22Rv1 (cell line): ENCODE results near the gene ELP4.

ENCODE experiments used
- H3K27ac ChIP-seq: fragments of 450-650 bp; 2 replicates; pipeline ENCODE4 v1.5.1; 2017
- ZFX ChIP-seq: fragments of 450-650 bp; IDR thresholded peaks from 2 replicates; pipeline ENCODE4 v1.6.1; 2017; ENCODE audit warnings: antibody characterized with exemption, borderline replicate concordance
- TF ChIP-seq, protein P1 (sequence below): fragments of 450-650 bp; IDR thresholded peaks from 2 replicates; pipeline ENCODE4 v1.5.1; 2017; ENCODE audit warnings: mild to moderate bottlenecking

The ELP4 gene

GRCh38 chr11:31646216-31646615 lies 136.6 kb downstream of the ELP4 start:
- TF ChIP-seq, protein P1, sequence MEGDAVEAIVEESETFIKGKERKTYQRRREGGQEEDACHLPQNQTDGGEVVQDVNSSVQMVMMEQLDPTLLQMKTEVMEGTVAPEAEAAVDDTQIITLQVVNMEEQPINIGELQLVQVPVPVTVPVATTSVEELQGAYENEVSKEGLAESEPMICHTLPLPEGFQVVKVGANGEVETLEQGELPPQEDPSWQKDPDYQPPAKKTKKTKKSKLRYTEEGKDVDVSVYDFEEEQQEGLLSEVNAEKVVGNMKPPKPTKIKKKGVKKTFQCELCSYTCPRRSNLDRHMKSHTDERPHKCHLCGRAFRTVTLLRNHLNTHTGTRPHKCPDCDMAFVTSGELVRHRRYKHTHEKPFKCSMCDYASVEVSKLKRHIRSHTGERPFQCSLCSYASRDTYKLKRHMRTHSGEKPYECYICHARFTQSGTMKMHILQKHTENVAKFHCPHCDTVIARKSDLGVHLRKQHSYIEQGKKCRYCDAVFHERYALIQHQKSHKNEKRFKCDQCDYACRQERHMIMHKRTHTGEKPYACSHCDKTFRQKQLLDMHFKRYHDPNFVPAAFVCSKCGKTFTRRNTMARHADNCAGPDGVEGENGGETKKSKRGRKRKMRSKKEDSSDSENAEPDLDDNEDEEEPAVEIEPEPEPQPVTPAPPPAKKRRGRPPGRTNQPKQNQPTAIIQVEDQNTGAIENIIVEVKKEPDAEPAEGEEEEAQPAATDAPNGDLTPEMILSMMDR: no peak
- no peak for TF ChIP-seq ZFX
- no peak overlapping the region for H3K27ac ChIP-seq

DNA sequence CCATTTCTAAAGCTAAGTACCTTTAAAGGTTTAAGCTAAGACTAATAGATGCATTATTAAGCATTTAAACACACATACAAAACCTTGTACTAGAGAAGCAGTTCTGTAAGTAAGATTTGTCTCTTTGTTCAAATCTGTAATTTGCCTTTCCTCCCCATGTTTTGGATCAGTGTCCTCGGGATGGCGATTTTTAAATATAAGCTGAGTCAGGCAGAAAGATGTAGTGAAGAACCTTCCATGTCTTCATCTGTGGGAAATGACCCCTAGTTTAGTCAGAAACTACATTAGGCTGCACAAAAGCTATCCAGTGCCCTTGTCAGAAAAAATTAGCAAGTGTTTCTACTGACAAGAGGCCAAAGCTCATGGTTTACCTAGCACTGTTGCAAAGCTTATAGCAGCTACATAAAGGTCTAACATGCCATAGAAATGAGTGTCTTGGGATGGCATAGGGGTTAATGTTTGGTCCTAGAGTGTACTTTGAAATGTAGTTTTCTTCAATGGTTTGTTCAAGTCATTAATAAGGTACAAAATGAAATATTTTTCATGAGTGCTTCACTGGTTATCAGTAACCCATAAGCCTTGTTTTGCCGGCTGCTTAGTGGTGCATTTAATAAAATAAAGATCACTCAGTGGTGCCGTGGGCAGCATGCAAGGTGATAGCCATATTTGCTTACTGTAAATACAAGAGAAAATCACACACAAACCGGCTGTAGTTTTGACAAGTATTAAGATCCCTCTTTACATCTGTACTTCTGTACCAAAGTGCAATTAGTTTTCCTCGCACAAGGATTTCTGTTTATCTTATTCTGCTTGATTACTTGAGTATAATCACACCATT lies 139.8 kb downstream of the ELP4 start:
- H3K27ac ChIP-seq: no peak overlapping the region
- no peak for TF ChIP-seq ZFX
- TF ChIP-seq, protein P1: no peak

DNA sequence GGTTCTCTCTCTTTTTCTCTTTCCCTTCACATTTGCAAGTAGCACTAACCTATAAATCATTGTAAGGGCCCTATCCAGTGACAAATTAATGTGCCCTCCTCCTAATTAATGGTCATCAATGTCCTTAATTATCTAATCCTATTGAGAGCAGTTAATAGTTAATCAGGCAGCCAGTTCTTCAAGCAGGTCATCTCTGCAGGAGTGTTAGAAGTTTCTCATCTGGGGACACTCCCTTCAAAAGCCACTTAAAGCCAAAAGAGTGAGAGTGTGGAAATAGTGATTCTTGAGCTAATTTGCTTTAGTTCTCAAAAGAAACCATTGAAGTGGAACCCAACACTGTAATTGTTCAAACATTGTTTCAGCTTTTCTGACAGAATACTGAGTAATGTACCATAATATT lies 141.6 kb downstream of the ELP4 start:
- H3K27ac ChIP-seq: no peak overlapping the region
- TF ChIP-seq, protein P1: no peak
- TF ChIP-seq ZFX: no peak

- TF ChIP-seq, protein P1: no peak
- no peak for TF ChIP-seq ZFX
- no peak overlapping the region for H3K27ac ChIP-seq
These were observed 142.3 kb downstream of the ELP4 start for GRCh38 chr11:31651822-31652221.

DNA sequence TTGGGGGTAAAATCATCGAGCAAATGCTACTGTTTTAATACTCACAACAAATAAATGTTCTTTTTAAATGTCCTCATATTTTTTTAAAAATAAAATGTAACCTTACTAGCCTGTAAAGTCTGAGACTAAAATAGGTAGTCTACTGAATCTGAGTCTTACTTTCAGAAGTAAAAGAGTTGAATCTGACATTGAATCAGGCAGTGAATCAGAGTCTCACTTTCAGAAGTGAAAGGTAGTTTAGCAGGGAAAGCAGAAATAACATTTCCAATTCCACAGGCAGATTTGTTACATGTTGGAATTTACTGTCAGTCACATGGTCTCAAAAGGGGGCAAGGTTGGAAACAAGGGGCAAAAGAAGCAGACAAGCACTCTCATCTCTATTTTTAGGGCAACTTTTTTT lies 143.0 kb downstream of the ELP4 start:
- no peak overlapping the region for H3K27ac ChIP-seq
- TF ChIP-seq, protein P1: no peak
- no peak for TF ChIP-seq ZFX

DNA sequence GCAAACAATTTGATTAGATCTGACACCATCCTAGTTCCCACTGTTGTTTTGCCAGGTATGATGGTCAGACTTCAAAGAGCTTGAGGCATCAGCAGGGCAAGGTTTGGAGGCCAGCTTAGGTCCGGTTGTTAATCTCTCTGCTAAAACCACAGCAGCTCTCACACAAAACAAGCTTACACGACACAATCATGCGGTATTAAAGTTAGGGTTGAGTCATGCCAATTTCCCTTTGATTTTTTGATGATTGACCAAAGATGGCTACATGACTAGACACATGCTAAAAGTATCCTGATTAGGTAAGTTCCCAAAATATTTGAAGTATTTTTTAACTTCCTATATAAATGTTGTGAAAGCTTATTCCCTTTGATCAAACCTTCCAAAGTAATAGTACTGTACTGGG lies 145.9 kb downstream of the ELP4 start:
- TF ChIP-seq ZFX: no peak
- TF ChIP-seq, protein P1: no peak
- no peak overlapping the region for H3K27ac ChIP-seq

- H3K27ac ChIP-seq: no peak overlapping the region
- TF ChIP-seq, protein P1: no peak
- TF ChIP-seq ZFX: no peak
These were observed 146.5 kb downstream of the ELP4 start for GRCh38 chr11:31656051-31656450.
